ENCODE measurements around the gene RFPL3.
A peak's percentile ranks its signal among the peaks of the same experiment; 100 is the strongest.
"Not testable (repeated sequence)": the region's sequence is repeated elsewhere in the genome, so short reads cannot be mapped to it uniquely, and the experiment has no call there.

Gene RFPL3

DNA sequence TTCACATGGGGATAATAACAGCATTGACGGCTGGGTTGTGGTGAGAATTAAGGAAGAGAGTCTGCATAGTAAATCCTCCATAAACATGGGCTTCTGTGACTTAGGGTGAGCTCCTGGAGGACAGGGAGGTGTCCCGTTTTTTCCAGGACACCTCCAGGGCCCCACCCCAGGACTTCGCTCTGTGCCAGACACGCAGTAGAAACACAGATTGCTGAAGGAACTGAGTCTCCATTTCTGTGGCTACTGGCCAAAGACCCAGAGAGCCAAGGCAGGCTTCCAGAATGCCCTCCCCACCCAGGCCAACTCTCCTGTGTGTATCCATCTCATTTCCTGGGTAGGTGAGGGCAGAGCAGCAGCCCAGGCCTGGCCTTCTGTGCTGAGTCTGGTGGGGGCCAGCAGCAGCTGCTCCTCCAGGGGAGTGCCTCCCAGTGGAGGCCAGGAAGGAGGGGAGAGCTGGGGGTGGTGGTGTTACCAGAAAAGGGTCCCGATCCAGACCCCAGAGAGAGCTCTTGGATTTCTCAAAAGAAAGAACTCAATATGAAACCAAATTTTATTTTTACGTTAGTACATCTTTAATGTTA lies 9.5 kb upstream of the RFPL3 start:
- TF ChIP-seq, protein P1, sequence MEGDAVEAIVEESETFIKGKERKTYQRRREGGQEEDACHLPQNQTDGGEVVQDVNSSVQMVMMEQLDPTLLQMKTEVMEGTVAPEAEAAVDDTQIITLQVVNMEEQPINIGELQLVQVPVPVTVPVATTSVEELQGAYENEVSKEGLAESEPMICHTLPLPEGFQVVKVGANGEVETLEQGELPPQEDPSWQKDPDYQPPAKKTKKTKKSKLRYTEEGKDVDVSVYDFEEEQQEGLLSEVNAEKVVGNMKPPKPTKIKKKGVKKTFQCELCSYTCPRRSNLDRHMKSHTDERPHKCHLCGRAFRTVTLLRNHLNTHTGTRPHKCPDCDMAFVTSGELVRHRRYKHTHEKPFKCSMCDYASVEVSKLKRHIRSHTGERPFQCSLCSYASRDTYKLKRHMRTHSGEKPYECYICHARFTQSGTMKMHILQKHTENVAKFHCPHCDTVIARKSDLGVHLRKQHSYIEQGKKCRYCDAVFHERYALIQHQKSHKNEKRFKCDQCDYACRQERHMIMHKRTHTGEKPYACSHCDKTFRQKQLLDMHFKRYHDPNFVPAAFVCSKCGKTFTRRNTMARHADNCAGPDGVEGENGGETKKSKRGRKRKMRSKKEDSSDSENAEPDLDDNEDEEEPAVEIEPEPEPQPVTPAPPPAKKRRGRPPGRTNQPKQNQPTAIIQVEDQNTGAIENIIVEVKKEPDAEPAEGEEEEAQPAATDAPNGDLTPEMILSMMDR (conservative IDR thresholded peaks at IDR 0.05; ENCODE audit: low read depth), result no peak
- H3K27ac ChIP-seq, result no peak overlapping the region
- DNase-seq (ENCODE audit: low spot score), result no peak
- ChIA-PET POLR2A (ENCODE audit: low non-redundant PET) (no interaction called here), CTCF (no interaction called here)

- CTCF ChIA-PET; DNase-seq (ENCODE audit: low spot score); POLR2A ChIA-PET (ENCODE audit: low non-redundant PET); H3K27ac ChIP-seq: not testable (repeated sequence)
Measured at GRCh38 chr22:32351875-32352274, 5.8 kb upstream of the RFPL3 start.

DNA sequence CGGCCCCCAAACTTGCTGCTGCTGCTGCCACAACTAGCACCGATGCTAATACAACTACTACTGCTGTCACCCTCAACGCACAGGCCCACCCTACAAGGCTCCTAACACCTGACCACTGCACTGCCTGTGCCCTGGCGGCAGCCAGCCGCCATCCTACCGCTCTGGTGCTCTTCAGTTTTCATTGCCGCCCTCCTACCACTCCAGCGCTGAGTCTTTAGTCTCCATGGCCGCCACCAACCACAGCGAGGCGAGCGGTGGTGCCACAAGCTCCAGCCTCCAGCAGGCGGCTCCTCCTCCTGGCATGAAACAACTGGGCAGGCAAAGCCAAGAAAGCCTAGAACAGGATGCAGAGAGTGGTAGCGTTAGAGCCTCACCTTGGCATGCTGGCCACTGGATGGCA lies 5.0 kb upstream of the RFPL3 start:
- POLR2A ChIA-PET (ENCODE audit: low non-redundant PET), result no interaction called here
- DNase-seq (ENCODE audit: low spot score), result no peak
- CTCF ChIA-PET, result no interaction called here
- peak overlapping the region; percentile 12; the same call in 1 of the 2 replicates for H3K27ac ChIP-seq
- TF ChIP-seq, protein P1 (conservative IDR thresholded peaks at IDR 0.05; ENCODE audit: low read depth), result no peak

DNA sequence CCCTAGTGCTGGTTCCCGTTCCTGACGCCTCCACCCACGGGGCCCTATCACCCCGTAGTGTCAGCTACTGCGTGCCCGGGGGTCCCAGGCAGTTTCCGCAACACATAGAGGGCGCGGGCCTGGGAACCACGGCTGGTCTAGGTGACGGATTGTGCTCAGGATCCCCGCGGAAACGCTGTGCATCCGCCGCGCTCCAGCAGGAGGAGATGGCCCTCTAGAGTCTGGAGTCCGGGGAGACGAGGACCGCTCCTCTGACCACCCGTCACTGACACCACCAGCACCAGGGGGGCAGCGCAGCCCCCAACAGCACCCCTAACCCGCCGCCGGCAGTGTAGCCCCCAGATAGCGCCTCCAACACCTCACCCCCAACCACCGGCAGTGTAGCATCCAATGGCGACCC lies 4.4 kb upstream of the RFPL3 start:
- ChIA-PET POLR2A (ENCODE audit: low non-redundant PET) (no interaction called here), CTCF (no interaction called here)
- TF ChIP-seq, protein P1 (conservative IDR thresholded peaks at IDR 0.05; ENCODE audit: low read depth), result no peak
- peak overlapping the region; percentile 12; the same call in 1 of the 2 replicates for H3K27ac ChIP-seq
- no peak for DNase-seq (ENCODE audit: low spot score)

- TF ChIP-seq, protein P1 (conservative IDR thresholded peaks at IDR 0.05; ENCODE audit: low read depth), result no peak
- peak overlapping the region; percentile 81 for H3K27ac ChIP-seq
- CTCF ChIA-PET, result no interaction called here
- DNase-seq (ENCODE audit: low spot score), result no peak
- POLR2A ChIA-PET (ENCODE audit: low non-redundant PET), result no interaction called here
Measured at GRCh38 chr22:32353840-32354239, 3.8 kb upstream of the RFPL3 start.

GRCh38 chr22:32354360-32355351 lies 3.0 kb upstream of the RFPL3 start:
- peak; percentile 86 for DNase-seq (ENCODE audit: low spot score)
- TF ChIP-seq, protein P1 (conservative IDR thresholded peaks at IDR 0.05; ENCODE audit: low read depth), result no peak
- ChIA-PET CTCF (interaction anchor here (0.6 kb wide), 1 partner anchor 13 kb away, joined by 3 read pairs; no protein-coding TSS in a partner anchor), POLR2A (ENCODE audit: low non-redundant PET) (no interaction called here)
- peak overlapping the region; percentile 81 for H3K27ac ChIP-seq

- peak; percentile 13 for DNase-seq (ENCODE audit: low spot score)
- H3K27ac ChIP-seq, result peak overlapping the region; percentile 81; the same call in 1 of the 2 replicates
- CTCF ChIA-PET, result no interaction called here
- POLR2A ChIA-PET (ENCODE audit: low non-redundant PET), result no interaction called here
- TF ChIP-seq, protein P1 (conservative IDR thresholded peaks at IDR 0.05; ENCODE audit: low read depth), result no peak
Measured at GRCh38 chr22:32355760-32356159, 1.9 kb upstream of the RFPL3 start.

DNA sequence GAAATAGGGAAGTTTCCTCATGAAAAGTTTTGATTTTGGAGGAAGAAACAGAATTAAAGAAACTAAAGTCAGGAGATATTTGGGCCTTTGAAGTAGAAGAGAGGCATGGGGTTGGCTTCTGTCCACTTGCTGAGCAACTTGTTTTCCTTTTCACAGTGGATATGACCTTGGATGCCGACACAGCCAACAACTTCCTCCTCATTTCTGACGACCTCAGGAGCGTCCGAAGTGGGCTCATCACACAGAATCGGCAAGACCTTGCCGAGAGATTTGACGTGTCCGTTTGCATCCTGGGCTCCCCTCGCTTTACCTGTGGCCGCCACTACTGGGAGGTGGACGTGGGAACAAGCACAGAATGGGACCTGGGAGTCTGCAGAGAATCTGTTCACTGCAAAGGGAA lies 2.4 kb downstream of the RFPL3 start:
- DNase-seq (ENCODE audit: low spot score); POLR2A ChIA-PET (ENCODE audit: low non-redundant PET); CTCF ChIA-PET; H3K27ac ChIP-seq: not testable (repeated sequence)
